Liver (tissue), 9 donors: ENCODE results near the gene OCA2. TPM values are rescaled to one million over a fixed set of nuclear protein-coding genes. Genes with fewer than 3 reads are reported as not detected.
A peak's percentile ranks its signal among the peaks of the same experiment; 100 is the strongest.

ENCODE experiments used
- DNase-seq: peaks from one replicate; pipeline ENCODE4 v3.0.0-alpha.2; 2017; ENCODE audit warnings: low spot score
- H3K27ac ChIP-seq, 2 donors: one replicate each; pipeline ENCODE4 v1.7.0; 2013; ENCODE audit warnings: inconsistent platforms in 2 of 2, low read length in 2 of 2, control low read depth in 1 of 2, low read depth in 1 of 2, mild to moderate bottlenecking in 1 of 2
- H3K27me3 ChIP-seq, 4 donors: one replicate each; pipeline versions ENCODE4 v1.6.1 to v1.7.0; 2013; ENCODE audit warnings: low read length in 3 of 4, inconsistent platforms in 1 of 4, mild to moderate bottlenecking in 1 of 4, moderate library complexity in 1 of 4; ENCODE audit not compliant: control insufficient read depth in 4 of 4, insufficient read depth in 4 of 4
- H3K36me3 ChIP-seq, 4 donors: one replicate each; pipeline versions ENCODE4 v1.6.1 to v1.7.0; 2013; ENCODE audit warnings: low read length in 3 of 4, mild to moderate bottlenecking in 3 of 4, low read depth in 1 of 4, moderate library complexity in 1 of 4; ENCODE audit not compliant: control insufficient read depth in 4 of 4, insufficient read depth in 3 of 4
- H3K4me1 ChIP-seq, 4 donors: one replicate each; pipeline versions ENCODE4 v1.6.1 to v1.7.0; 2013; ENCODE audit warnings: low read length in 3 of 4, mild to moderate bottlenecking in 3 of 4, moderate library complexity in 1 of 4; ENCODE audit not compliant: control insufficient read depth in 4 of 4, insufficient read depth in 4 of 4
- H3K4me3 ChIP-seq, 3 donors: one replicate each; pipeline versions ENCODE4 v1.6.1 to v1.7.0; 2013; ENCODE audit warnings: low read length in 3 of 3, control low read depth in 1 of 3, low read depth in 1 of 3, mild to moderate bottlenecking in 1 of 3
- H3K9ac ChIP-seq, 2 donors: one replicate each; pipeline ENCODE4 v1.7.0; 2013; ENCODE audit warnings: low read length in 2 of 2, mild to moderate bottlenecking in 2 of 2, moderate library complexity in 2 of 2, control low read depth in 1 of 2, low read depth in 1 of 2
- H3K9me3 ChIP-seq, 4 donors: one replicate each; pipeline versions ENCODE4 v1.6.1 to v1.7.0; 2013; ENCODE audit warnings: low read length in 3 of 4; ENCODE audit not compliant: control insufficient read depth in 4 of 4
- CTCF ChIP-seq: fragments of 150-350 bp; IDR thresholded peaks from 2 replicates; pipeline ENCODE4 v1.5.1; 2017; ENCODE audit warnings: improper control_type of control experiment, low read depth, low read length; ENCODE audit not compliant: missing input control
- EGR1 ChIP-seq, 2 donors: IDR thresholded peaks; 2 replicates each; pipeline ENCODE4 v1.6.1; 2016 to 2018; ENCODE audit warnings: antibody characterized with exemption in 2 of 2, low read depth in 2 of 2
- FOXA1 ChIP-seq: IDR thresholded peaks from 2 replicates; pipeline ENCODE4 v1.6.1; 2016; ENCODE audit warnings: antibody characterized with exemption
- FOXA2 ChIP-seq: IDR thresholded peaks from 2 replicates; pipeline ENCODE4 v1.6.1; 2016; ENCODE audit warnings: antibody characterized with exemption
- GABPA ChIP-seq, 2 donors: IDR thresholded peaks in 1 of 2; conservative IDR thresholded peaks in 1 of 2; 2 replicates each; pipeline ENCODE4 v1.6.1; 2016; ENCODE audit warnings: antibody characterized with exemption in 2 of 2, mild to moderate bottlenecking in 1 of 2, moderate library complexity in 1 of 2
- HNF4A ChIP-seq, 2 donors: conservative IDR thresholded peaks; 2 replicates each; pipeline ENCODE4 v1.6.1; 2016; ENCODE audit warnings: antibody characterized with exemption in 2 of 2, mild to moderate bottlenecking in 2 of 2
- JUND ChIP-seq, 2 donors: IDR thresholded peaks; 2 replicates each; pipeline ENCODE4 v1.6.1; 2016; ENCODE audit warnings: antibody characterized with exemption in 2 of 2
- MAX ChIP-seq: IDR thresholded peaks from 2 replicates; pipeline ENCODE4 v1.6.1; 2016; ENCODE audit warnings: antibody characterized with exemption
- RAD21 ChIP-seq, 2 donors: IDR thresholded peaks; 2 replicates each; pipeline ENCODE4 v1.6.1; 2016; ENCODE audit warnings: antibody characterized with exemption in 2 of 2, mild to moderate bottlenecking in 2 of 2
- SP1 ChIP-seq: IDR thresholded peaks from 2 replicates; pipeline ENCODE4 v1.6.1; 2018; ENCODE audit warnings: antibody characterized with exemption, mild to moderate bottlenecking
- WGBS: extraction: QIAGEN DNeasy Blood & Tissue Kit; methylation state at CpG from one replicate; pipeline ENCODE4 v1.1.7; 2013; 5-methylcytosine and 5-hydroxymethylcytosine counted together
- polyA plus RNA-seq, 2 donors: library from polyadenylated mRNA; stranded (reverse) in 1 of 2; unstranded in 1 of 2; fragments of 200-250 nt in 1 of 2; fragments of >200 nt in 1 of 2; fragmentation: Nextera tagmentation in 1 of 2; extraction: Ambion mirVana in 1 of 2; gene quantifications; one replicate each; pipeline versions ENCODE4 v1.2.1 to v1.2.3, GENCODE V29; 2013 to 2015
- total RNA-seq, 2 donors: library from RNA; depleted of rRNA; stranded (reverse); fragments of >200 nt; gene quantifications; one replicate each; pipeline ENCODE4 v1.2.3, GENCODE V29; 2014
- TF ChIP-seq, protein P1 (sequence below): IDR thresholded peaks from 2 replicates; pipeline ENCODE4 v1.6.1; 2016; ENCODE audit warnings: antibody characterized with exemption, mild to moderate bottlenecking
- donor health status: healthy.
- donor health status: healthy.
- donor health status: healthy.
- donor health status: healthy.
- donor health status: healthy.

The OCA2 gene
- total and polyA plus RNA-seq, 4 donors, result 0.02 to 0.56 (median 0.15) TPM

- 7% methylated on average over 81 of the region's 81 CpGs for WGBS
- Histone ChIP-seq H3K27me3 (no peaks in the 10 kb centered on the region), H3K4me3 (peak overlapping the region in 2 of 3 donors; percentile 56 to 57), H3K4me1 (peaks cover 13 to 17% (median 15%) of the 10 kb centered on the region in 4 donors), H3K27ac (no peak overlapping the region), H3K36me3 (peaks cover 2 to 6% (median 5%) of the 10 kb centered on the region in 4 donors), H3K9me3 (no peaks in the 10 kb centered on the region), H3K9ac (no peak overlapping the region)
- DNase-seq, result no peak
- TF ChIP-seq HNF4A (conservative IDR thresholded peaks at IDR 0.05) (no peak), SP1 (no peak), RAD21 (IDR thresholded peaks at IDR 0.05) (no peak), CTCF (no peak), EGR1 (IDR thresholded peaks at IDR 0.05; ENCODE audit: low read depth in 2 of 2) (no peak), GABPA (IDR thresholded peaks at IDR 0.05 in 1 of 2, conservative IDR thresholded peaks at IDR 0.05 in 1 of 2) (no peak), JUND (IDR thresholded peaks at IDR 0.05) (no peak), MAX (no peak)
- TF ChIP-seq, protein P1, sequence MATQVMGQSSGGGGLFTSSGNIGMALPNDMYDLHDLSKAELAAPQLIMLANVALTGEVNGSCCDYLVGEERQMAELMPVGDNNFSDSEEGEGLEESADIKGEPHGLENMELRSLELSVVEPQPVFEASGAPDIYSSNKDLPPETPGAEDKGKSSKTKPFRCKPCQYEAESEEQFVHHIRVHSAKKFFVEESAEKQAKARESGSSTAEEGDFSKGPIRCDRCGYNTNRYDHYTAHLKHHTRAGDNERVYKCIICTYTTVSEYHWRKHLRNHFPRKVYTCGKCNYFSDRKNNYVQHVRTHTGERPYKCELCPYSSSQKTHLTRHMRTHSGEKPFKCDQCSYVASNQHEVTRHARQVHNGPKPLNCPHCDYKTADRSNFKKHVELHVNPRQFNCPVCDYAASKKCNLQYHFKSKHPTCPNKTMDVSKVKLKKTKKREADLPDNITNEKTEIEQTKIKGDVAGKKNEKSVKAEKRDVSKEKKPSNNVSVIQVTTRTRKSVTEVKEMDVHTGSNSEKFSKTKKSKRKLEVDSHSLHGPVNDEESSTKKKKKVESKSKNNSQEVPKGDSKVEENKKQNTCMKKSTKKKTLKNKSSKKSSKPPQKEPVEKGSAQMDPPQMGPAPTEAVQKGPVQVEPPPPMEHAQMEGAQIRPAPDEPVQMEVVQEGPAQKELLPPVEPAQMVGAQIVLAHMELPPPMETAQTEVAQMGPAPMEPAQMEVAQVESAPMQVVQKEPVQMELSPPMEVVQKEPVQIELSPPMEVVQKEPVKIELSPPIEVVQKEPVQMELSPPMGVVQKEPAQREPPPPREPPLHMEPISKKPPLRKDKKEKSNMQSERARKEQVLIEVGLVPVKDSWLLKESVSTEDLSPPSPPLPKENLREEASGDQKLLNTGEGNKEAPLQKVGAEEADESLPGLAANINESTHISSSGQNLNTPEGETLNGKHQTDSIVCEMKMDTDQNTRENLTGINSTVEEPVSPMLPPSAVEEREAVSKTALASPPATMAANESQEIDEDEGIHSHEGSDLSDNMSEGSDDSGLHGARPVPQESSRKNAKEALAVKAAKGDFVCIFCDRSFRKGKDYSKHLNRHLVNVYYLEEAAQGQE, result no peak
Measured at GRCh38 chr15:28106294-28107110, 7.4 kb upstream of the OCA2 start.

- H3K36me3 ChIP-seq, result peaks cover 0 to 2% (median under 1%) of the 10 kb centered on the region in 4 donors
- TF ChIP-seq CTCF, result no peak
- no peak for TF ChIP-seq FOXA1
- TF ChIP-seq, protein P1, result no peak
- TF ChIP-seq EGR1 (IDR thresholded peaks at IDR 0.05; ENCODE audit: low read depth in 2 of 2), result no peak
- no peak for TF ChIP-seq FOXA2
- no peak overlapping the region for H3K27ac ChIP-seq
- no peak for DNase-seq
- H3K9ac ChIP-seq, result no peak overlapping the region
- H3K4me1 ChIP-seq, result peaks cover 13 to 17% (median 15%) of the 10 kb centered on the region in 4 donors
- H3K9me3 ChIP-seq, result no peaks in the 10 kb centered on the region
- no peaks in the 10 kb centered on the region for H3K27me3 ChIP-seq
- no peak overlapping the region for H3K4me3 ChIP-seq
- 89% methylated on average over 5 of the region's 5 CpGs for WGBS
Measured at GRCh38 chr15:28105793-28106192, 6.7 kb upstream of the OCA2 start.
